ENCODE results near the gene BNIP2.

BNIP2 gene

DNA sequence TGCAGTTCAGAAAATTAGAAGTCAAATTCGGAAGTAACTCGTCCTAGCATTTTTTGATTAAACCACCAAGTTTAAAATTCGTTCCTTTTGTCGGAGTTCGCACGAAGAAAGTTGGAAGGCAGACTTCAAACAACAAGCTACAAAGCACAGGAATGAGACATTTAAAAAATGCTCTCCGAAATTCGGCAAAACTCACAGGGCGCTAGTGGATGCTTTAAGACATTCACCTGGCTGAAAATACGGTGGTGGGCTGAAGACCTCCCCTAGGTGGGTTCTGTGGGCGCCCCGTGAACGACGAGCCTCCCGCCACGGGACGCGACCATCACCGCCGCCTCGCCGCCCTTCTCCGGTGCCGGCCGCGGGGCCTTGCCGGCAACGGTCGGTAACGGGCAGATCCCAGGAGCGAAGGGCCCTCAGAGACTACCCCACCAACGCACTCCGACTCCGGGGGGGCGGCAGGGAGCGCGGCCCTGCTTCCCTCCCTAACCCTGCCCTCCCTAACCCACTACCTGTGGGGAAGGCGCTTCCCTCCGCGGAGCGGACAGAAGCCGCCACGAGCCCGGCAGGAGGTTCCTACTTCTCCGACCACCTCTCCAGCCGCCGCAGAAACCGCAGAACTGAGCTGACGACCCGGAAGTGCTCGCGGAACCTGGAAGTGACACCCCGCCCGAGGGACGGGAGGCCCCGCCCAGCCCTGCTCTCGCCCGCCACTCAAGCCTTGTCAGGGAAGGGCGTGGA, 32.1 kb downstream of the BNIP2 start, which contains the start of gene GTF2A2:
Gene GTF2A2 (minus strand): TSS at position 619 of the 738 bp plus-strand sequence. CDS start 5,238 bp downstream, outside the sequence.
- peak; percentile 89 to 98 for DNase-seq (ENCODE audit: low read depth in 1 of 2, low spot score in 1 of 2)
- peak within 1 kb of the TSS; percentile 93 for H3K27ac ChIP-seq (replicated peaks)
- H3K4me3 ChIP-seq (replicated peaks; ENCODE audit: insufficient read depth, low read length): peak within 1 kb of the TSS; percentile 83
- no peaks in the 10 kb centered on the region for H3K27me3 ChIP-seq (ENCODE audit: insufficient read depth, poor library complexity, severe bottlenecking)
- TF ChIP-seq SPI1 (IDR thresholded peaks at IDR 0.05; ENCODE audit: borderline replicate concordance, low read depth): peak; percentile 50
- TF ChIP-seq GABPA (IDR thresholded peaks at IDR 0.05; ENCODE audit: low read depth): peak; percentile 84
- TF ChIP-seq, protein P1, sequence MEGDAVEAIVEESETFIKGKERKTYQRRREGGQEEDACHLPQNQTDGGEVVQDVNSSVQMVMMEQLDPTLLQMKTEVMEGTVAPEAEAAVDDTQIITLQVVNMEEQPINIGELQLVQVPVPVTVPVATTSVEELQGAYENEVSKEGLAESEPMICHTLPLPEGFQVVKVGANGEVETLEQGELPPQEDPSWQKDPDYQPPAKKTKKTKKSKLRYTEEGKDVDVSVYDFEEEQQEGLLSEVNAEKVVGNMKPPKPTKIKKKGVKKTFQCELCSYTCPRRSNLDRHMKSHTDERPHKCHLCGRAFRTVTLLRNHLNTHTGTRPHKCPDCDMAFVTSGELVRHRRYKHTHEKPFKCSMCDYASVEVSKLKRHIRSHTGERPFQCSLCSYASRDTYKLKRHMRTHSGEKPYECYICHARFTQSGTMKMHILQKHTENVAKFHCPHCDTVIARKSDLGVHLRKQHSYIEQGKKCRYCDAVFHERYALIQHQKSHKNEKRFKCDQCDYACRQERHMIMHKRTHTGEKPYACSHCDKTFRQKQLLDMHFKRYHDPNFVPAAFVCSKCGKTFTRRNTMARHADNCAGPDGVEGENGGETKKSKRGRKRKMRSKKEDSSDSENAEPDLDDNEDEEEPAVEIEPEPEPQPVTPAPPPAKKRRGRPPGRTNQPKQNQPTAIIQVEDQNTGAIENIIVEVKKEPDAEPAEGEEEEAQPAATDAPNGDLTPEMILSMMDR (IDR thresholded peaks at IDR 0.05; ENCODE audit: insufficient read depth, low read length): no peak
- peak; percentile 94 for TF ChIP-seq POLR2AphosphoS5 (IDR thresholded peaks at IDR 0.05; ENCODE audit: low read depth)
- TF ChIP-seq, protein P2, sequence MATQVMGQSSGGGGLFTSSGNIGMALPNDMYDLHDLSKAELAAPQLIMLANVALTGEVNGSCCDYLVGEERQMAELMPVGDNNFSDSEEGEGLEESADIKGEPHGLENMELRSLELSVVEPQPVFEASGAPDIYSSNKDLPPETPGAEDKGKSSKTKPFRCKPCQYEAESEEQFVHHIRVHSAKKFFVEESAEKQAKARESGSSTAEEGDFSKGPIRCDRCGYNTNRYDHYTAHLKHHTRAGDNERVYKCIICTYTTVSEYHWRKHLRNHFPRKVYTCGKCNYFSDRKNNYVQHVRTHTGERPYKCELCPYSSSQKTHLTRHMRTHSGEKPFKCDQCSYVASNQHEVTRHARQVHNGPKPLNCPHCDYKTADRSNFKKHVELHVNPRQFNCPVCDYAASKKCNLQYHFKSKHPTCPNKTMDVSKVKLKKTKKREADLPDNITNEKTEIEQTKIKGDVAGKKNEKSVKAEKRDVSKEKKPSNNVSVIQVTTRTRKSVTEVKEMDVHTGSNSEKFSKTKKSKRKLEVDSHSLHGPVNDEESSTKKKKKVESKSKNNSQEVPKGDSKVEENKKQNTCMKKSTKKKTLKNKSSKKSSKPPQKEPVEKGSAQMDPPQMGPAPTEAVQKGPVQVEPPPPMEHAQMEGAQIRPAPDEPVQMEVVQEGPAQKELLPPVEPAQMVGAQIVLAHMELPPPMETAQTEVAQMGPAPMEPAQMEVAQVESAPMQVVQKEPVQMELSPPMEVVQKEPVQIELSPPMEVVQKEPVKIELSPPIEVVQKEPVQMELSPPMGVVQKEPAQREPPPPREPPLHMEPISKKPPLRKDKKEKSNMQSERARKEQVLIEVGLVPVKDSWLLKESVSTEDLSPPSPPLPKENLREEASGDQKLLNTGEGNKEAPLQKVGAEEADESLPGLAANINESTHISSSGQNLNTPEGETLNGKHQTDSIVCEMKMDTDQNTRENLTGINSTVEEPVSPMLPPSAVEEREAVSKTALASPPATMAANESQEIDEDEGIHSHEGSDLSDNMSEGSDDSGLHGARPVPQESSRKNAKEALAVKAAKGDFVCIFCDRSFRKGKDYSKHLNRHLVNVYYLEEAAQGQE (IDR thresholded peaks at IDR 0.05; ENCODE audit: insufficient replicate concordance, low read depth): no peak

DNA sequence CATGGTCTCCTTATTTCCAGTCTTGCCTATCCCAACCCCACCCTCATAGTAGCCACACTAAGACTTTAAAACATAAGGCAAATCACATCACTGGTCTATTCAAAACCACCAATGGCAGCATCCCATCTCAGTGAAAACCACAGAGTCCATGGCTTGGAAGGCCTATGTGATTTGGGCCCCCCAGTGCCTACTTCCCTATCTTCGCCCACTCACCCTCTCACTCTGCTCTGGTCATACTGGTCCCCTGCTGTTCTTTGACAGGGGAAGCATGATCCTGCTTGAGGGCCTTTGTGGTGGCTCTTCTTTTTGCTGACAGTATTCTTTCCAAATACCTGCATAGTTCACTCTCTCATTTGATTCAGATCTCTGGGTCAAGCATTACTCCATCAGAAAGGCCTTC, 35.1 kb downstream of the BNIP2 start:
- Histone ChIP-seq H3K4me3 (replicated peaks; ENCODE audit: insufficient read depth, low read length) (no peak overlapping the region), H3K27me3 (ENCODE audit: insufficient read depth, poor library complexity, severe bottlenecking) (no peaks in the 10 kb centered on the region), H3K27ac (replicated peaks) (no peak overlapping the region)
- TF ChIP-seq, protein P1 (IDR thresholded peaks at IDR 0.05; ENCODE audit: insufficient read depth, low read length): no peak
- TF ChIP-seq, protein P2 (IDR thresholded peaks at IDR 0.05; ENCODE audit: insufficient replicate concordance, low read depth): no peak
- TF ChIP-seq SPI1 (IDR thresholded peaks at IDR 0.05; ENCODE audit: borderline replicate concordance, low read depth): no peak
- no peak for DNase-seq (ENCODE audit: low read depth in 1 of 2, low spot score in 1 of 2)

DNA sequence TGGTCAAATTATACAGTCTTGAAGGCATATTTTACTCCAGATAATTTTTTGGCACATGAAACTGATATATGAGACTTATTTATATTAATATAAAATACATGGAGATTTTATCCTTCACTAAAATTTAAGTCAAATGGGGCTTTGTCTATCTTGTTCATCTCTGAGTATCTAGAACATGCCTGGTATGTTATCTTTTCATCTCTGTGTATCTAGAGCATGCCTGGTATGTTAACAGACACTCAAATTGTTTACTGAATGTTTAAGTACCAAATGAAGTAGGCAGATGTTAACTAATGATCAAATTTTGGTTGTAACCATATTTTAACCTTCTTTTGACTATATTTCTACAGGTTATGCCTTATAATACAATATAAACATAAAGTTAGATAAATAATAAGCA, 39.5 kb downstream of the BNIP2 start:
- Histone ChIP-seq H3K4me3 (replicated peaks; ENCODE audit: insufficient read depth, low read length) (no peak overlapping the region), H3K27ac (replicated peaks) (no peak overlapping the region), H3K27me3 (ENCODE audit: insufficient read depth, poor library complexity, severe bottlenecking) (no peaks in the 10 kb centered on the region)
- DNase-seq (ENCODE audit: low read depth in 1 of 2, low spot score in 1 of 2): no peak
- TF ChIP-seq GABPA (IDR thresholded peaks at IDR 0.05; ENCODE audit: low read depth) (no peak), POLR2AphosphoS5 (IDR thresholded peaks at IDR 0.05; ENCODE audit: low read depth) (no peak), SPI1 (IDR thresholded peaks at IDR 0.05; ENCODE audit: borderline replicate concordance, low read depth) (no peak)
- TF ChIP-seq, protein P1 (IDR thresholded peaks at IDR 0.05; ENCODE audit: insufficient read depth, low read length): no peak
- TF ChIP-seq, protein P2 (IDR thresholded peaks at IDR 0.05; ENCODE audit: insufficient replicate concordance, low read depth): no peak
